Natural killer cell (primary cell): ENCODE measurements around the gene SEC31B. TPM values are rescaled to one million over a fixed set of nuclear protein-coding genes. Genes with fewer than 3 reads are reported as not detected.

ENCODE experiments used
- ATAC-seq, 3 donors: fragments of 150-1000 bp in 2 of 3; fragments of 200-7000 bp in 1 of 3; cut with Tn5 transposase; 1 replicate in 1 of 3; 2 replicates in 2 of 3; pipeline ENCODE4 v1.10.0; 2021; ENCODE audit warnings: mild to moderate bottlenecking in 2 of 3, moderate library complexity in 2 of 3
- DNase-seq, 2 donors: peaks; one replicate each; pipeline versions ENCODE4 v3.0.0 to v3.0.0-alpha.2; 2013 to 2021; ENCODE audit warnings: mixed read lengths in 1 of 2
- H3K27ac ChIP-seq: one replicate; pipeline ENCODE4 v1.5.1; 2013; ENCODE audit warnings: mild to moderate bottlenecking, low read length
- H3K27me3 ChIP-seq: one replicate; pipeline ENCODE4 v1.6.1; 2013; ENCODE audit warnings: low read length; ENCODE audit not compliant: control insufficient read depth, insufficient read depth
- H3K36me3 ChIP-seq: one replicate; pipeline ENCODE4 v1.6.1; 2013; ENCODE audit warnings: low read length; ENCODE audit not compliant: control insufficient read depth, insufficient read depth
- H3K4me1 ChIP-seq: one replicate; pipeline ENCODE4 v1.6.1; 2013; ENCODE audit warnings: low read length; ENCODE audit not compliant: control insufficient read depth, insufficient read depth
- H3K4me3 ChIP-seq: one replicate; pipeline ENCODE4 v1.5.1; 2013; ENCODE audit warnings: low read length
- H3K9me3 ChIP-seq: one replicate; pipeline ENCODE4 v1.6.1; 2013; ENCODE audit warnings: low read length; ENCODE audit not compliant: control insufficient read depth, insufficient read depth
- H3K27ac Mint-ChIP-seq, 2 donors: one replicate each; pipeline ENCODE4 v1.8.0; 2022; ENCODE audit warnings: mild to moderate bottlenecking in 2 of 2, mixed read lengths in 2 of 2, moderate library complexity in 1 of 2
- H3K27me3 Mint-ChIP-seq, 2 donors: one replicate each; pipeline ENCODE4 v1.8.0; 2022; ENCODE audit warnings: low read depth in 2 of 2, mixed read lengths in 2 of 2
- H3K36me3 Mint-ChIP-seq: one replicate; pipeline ENCODE4 v1.8.0; 2022; ENCODE audit warnings: mixed read lengths
- H3K4me1 Mint-ChIP-seq, 2 donors: one replicate each; pipeline ENCODE4 v1.8.0; 2022; ENCODE audit warnings: mixed read lengths in 2 of 2
- H3K4me3 Mint-ChIP-seq: one replicate; pipeline ENCODE4 v1.8.0; 2022; ENCODE audit warnings: mild to moderate bottlenecking, moderate library complexity, mixed read lengths
- H3K9me3 Mint-ChIP-seq, 2 donors: one replicate each; pipeline ENCODE4 v1.8.0; 2022; ENCODE audit warnings: mixed read lengths in 2 of 2
- CTCF ChIP-seq: fragments of 200-600 bp; IDR thresholded peaks from one replicate; pipeline ENCODE4 v1.8.0; 2022; ENCODE audit warnings: antibody characterized with exemption
- WGBS: methylation state at CpG from one replicate; pipeline ENCODE4 v1.1.7; 2013; ENCODE audit warnings: missing lambda C conversion rate; ENCODE audit not compliant: insufficient coverage; 5-methylcytosine and 5-hydroxymethylcytosine counted together
- intact Hi-C: fragments of 100-400 bp; cut with micrococcal nuclease; formaldehyde crosslinking; loops from one replicate; pipeline ENCODE4 v1.14.2; 2022
- total RNA-seq, 4 donors: library from RNA; stranded (reverse); fragments of 120-200 nt in 1 of 4; gene quantifications; one replicate each; pipeline versions ENCODE4 v1.2.3 to v1.2.4, GENCODE V29; 2013 to 2022

SEC31B gene
- total RNA-seq, 3 donors from 2014 or later (not counting 1 experiment from before 2014, with no cell fraction given), result 32.6 to 38.6 (median 38.1) TPM

GRCh38 chr10:100498059-100498458 is 21.6 kb downstream of the SEC31B start:
- Mint-ChIP-seq H3K36me3 (peaks cover 15% of the 10 kb centered on the region), H3K27ac (no peak overlapping the region), H3K27me3 (no peaks in the 10 kb centered on the region), H3K4me3 (no peak overlapping the region), H3K4me1 (peaks cover 0 to 3% of the 10 kb centered on the region in 2 donors), H3K9me3 (no peaks in the 10 kb centered on the region)
- ATAC-seq (no peak), DNase-seq (no peak)
- no peak overlapping the region for H3K27ac ChIP-seq
- WGBS, result 95% methylated on average over 4 of the region's 4 CpGs
- H3K27me3 ChIP-seq, result no peaks in the 10 kb centered on the region
- intact Hi-C loops, result no loop called here
- peaks cover 40% of the 10 kb centered on the region for H3K36me3 ChIP-seq
- no peak overlapping the region for H3K4me3 ChIP-seq
- TF ChIP-seq CTCF, result no peak
- H3K4me1 ChIP-seq, result no peaks in the 10 kb centered on the region
- H3K9me3 ChIP-seq, result no peaks in the 10 kb centered on the region

- H3K27ac Mint-ChIP-seq, result no peak overlapping the region
- Histone ChIP-seq H3K4me3 (no peak overlapping the region), H3K4me1 (no peaks in the 10 kb centered on the region), H3K27me3 (no peaks in the 10 kb centered on the region), H3K27ac (no peak overlapping the region), H3K9me3 (no peaks in the 10 kb centered on the region), H3K36me3 (peaks cover 34% of the 10 kb centered on the region)
- no peaks in the 10 kb centered on the region for H3K9me3 Mint-ChIP-seq
- H3K4me3 Mint-ChIP-seq, result no peak overlapping the region
- intact Hi-C loops, result no loop called here
- WGBS, result 81% methylated on average over 2 of the region's 2 CpGs
- no peak for TF ChIP-seq CTCF
- ATAC-seq (no peak), DNase-seq (no peak)
- H3K36me3 Mint-ChIP-seq, result peaks cover 10% of the 10 kb centered on the region
- H3K4me1 Mint-ChIP-seq, result no peaks in the 10 kb centered on the region
- H3K27me3 Mint-ChIP-seq, result no peaks in the 10 kb centered on the region
These were observed 23.1 kb downstream of the SEC31B start for GRCh38 chr10:100496567-100496966.

GRCh38 chr10:100490531-100490930 is 29.1 kb downstream of the SEC31B start:
- WGBS, result 93% methylated on average over 2 of the region's 2 CpGs
- Histone ChIP-seq H3K27me3 (no peaks in the 10 kb centered on the region), H3K27ac (no peak overlapping the region), H3K9me3 (no peaks in the 10 kb centered on the region), H3K4me1 (no peaks in the 10 kb centered on the region), H3K4me3 (no peak overlapping the region), H3K36me3 (peaks cover 36% of the 10 kb centered on the region)
- H3K36me3 Mint-ChIP-seq, result peaks cover under 1% of the 10 kb centered on the region
- no peak overlapping the region for H3K27ac Mint-ChIP-seq
- TF ChIP-seq CTCF, result no peak
- no peak overlapping the region for H3K4me3 Mint-ChIP-seq
- no peaks in the 10 kb centered on the region for H3K27me3 Mint-ChIP-seq
- no peaks in the 10 kb centered on the region for H3K9me3 Mint-ChIP-seq
- DNase-seq, result no peak
- no peaks in the 10 kb centered on the region for H3K4me1 Mint-ChIP-seq
- intact Hi-C loops, result no loop called here
- ATAC-seq, result no peak

- no peak overlapping the region for H3K4me3 Mint-ChIP-seq
- 90% methylated on average over 3 of the region's 5 CpGs for WGBS
These were observed 30.3 kb downstream of the SEC31B start for GRCh38 chr10:100489396-100489795.

More at GRCh38 chr10:100489396-100489795, 30.3 kb downstream of the SEC31B start:
- no peak overlapping the region for H3K4me3 ChIP-seq
- H3K4me1 ChIP-seq, result no peaks in the 10 kb centered on the region
- intact Hi-C loops, result no loop called here
- no peak overlapping the region for H3K27ac ChIP-seq
- no peak for TF ChIP-seq CTCF
- no peak overlapping the region for H3K27ac Mint-ChIP-seq
- no peaks in the 10 kb centered on the region for H3K36me3 Mint-ChIP-seq
- ATAC-seq (no peak), DNase-seq (no peak)
- peaks cover 32% of the 10 kb centered on the region for H3K36me3 ChIP-seq
- no peaks in the 10 kb centered on the region for H3K4me1 Mint-ChIP-seq
- H3K27me3 Mint-ChIP-seq, result no peaks in the 10 kb centered on the region
- no peaks in the 10 kb centered on the region for H3K9me3 Mint-ChIP-seq
- H3K27me3 ChIP-seq, result no peaks in the 10 kb centered on the region
- H3K9me3 ChIP-seq, result no peaks in the 10 kb centered on the region
